Activated T-helper 17 cell treated with anti-CD3 and anti-CD28 coated beads, Interleukin-2, amount 50 U/mL, for 72 hours (primary cell): ENCODE data around the gene SPEF2. TPM values are rescaled to one million over a fixed set of nuclear protein-coding genes. Genes with fewer than 3 reads are reported as not detected.
"Not testable (repeated sequence)": the region's sequence is repeated elsewhere in the genome, so short reads cannot be mapped to it uniquely, and the experiment has no call there.

ENCODE experiments used
- ATAC-seq: fragments of 150-1000 bp; cut with Tn5 transposase; replicated peaks from 2 replicates; pipeline ENCODE4 v1.10.0; 2021; ENCODE audit warnings: mild to moderate bottlenecking, moderate library complexity
- H3K27ac Mint-ChIP-seq: one replicate; pipeline ENCODE4 v1.8.0; 2022; ENCODE audit warnings: mixed read lengths
- H3K27me3 Mint-ChIP-seq: one replicate; pipeline ENCODE4 v1.8.0; 2022; ENCODE audit warnings: mixed read lengths
- H3K36me3 Mint-ChIP-seq: one replicate; pipeline ENCODE4 v1.8.0; 2022; ENCODE audit warnings: low read depth, mild to moderate bottlenecking, mixed read lengths
- H3K4me1 Mint-ChIP-seq: one replicate; pipeline ENCODE4 v1.8.0; 2022; ENCODE audit warnings: mixed read lengths
- H3K4me3 Mint-ChIP-seq: one replicate; pipeline ENCODE4 v1.8.0; 2022; ENCODE audit warnings: mild to moderate bottlenecking, mixed read lengths
- H3K9me3 Mint-ChIP-seq: one replicate; pipeline ENCODE4 v1.8.0; 2022; ENCODE audit warnings: mixed read lengths
- total RNA-seq, 2 donors: library from RNA; stranded (reverse); gene quantifications; one replicate each; pipeline ENCODE4 v1.2.3, GENCODE V29; 2022

SPEF2 gene
- total RNA-seq, 2 donors from 2014 or later, result 6.7 to 9.3 TPM

DNA sequence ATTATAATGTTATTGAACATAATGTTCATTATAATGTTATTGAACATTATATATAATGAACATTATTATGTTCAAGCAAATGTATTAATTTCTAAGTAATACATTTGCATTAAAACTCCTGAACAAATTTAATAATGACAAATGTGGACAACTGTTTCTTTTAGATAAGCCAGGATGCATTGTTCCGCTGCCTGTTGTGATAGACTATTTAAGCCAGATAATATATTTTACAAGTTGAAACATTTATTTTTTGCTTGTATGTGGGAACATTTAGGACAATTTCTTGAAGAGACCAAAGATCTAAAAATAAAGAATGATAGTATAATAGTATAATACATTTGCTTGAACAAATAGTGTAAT is 54.6 kb downstream of the SPEF2 start:
- H3K27me3 Mint-ChIP-seq, ATAC-seq, H3K36me3 Mint-ChIP-seq, H3K9me3 Mint-ChIP-seq, H3K4me3 Mint-ChIP-seq: not testable (repeated sequence)
- Mint-ChIP-seq H3K27ac (peak overlapping the region; percentile 69), H3K4me1 (peaks cover 34% of the 10 kb centered on the region)

DNA sequence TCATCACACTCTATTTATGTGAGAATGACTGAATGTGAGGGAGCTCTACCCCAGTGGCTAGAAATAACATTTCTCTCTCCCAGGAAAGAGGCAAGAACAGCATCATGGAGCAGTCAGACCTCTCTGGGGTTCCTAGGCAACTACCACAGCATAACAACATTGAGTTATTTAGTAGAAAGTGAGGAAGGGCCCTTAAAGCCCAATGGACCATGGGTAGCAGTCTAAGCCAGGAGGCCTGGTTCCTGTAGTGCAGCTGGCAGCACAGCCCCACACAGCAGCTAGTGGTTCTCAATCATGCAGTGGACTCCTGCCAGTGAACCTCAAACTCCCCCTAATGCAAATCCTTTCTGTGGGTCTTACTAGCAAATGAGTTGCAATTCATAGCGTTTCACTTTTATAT is 55.3 kb downstream of the SPEF2 start:
- no peaks in the 10 kb centered on the region for H3K27me3 Mint-ChIP-seq

DNA sequence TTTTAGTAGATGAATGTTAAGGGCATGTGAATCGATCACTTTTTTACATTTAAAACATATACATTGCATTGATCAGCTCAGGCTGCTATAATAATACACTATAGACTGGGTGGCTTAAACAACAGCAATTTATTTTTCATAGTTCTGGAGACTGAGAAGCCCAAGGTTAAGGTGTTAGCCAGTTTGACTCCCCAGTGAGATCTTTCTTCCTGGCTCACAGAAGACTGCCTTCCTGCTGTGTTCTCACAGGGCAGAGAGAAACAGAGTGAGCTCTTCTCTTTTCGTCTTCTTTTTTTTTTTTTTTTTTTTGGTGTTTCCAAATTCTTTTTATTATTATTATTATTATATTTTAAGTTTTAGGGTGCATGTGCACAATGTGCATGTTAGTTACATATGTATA is 56.4 kb downstream of the SPEF2 start:
- no peaks in the 10 kb centered on the region for H3K36me3 Mint-ChIP-seq
- no peaks in the 10 kb centered on the region for H3K27me3 Mint-ChIP-seq
- H3K9me3 Mint-ChIP-seq, result no peaks in the 10 kb centered on the region
- peak overlapping the region; percentile 42 for H3K4me3 Mint-ChIP-seq
- no peak overlapping the region for H3K27ac Mint-ChIP-seq
- H3K4me1 Mint-ChIP-seq, result peaks cover 35% of the 10 kb centered on the region
- no peak for ATAC-seq

More for the DNA sequence above, 55.3 kb downstream of the SPEF2 start:
- peak overlapping the region; percentile 76 for H3K27ac Mint-ChIP-seq
- H3K36me3 Mint-ChIP-seq, result no peaks in the 10 kb centered on the region
- no peaks in the 10 kb centered on the region for H3K9me3 Mint-ChIP-seq
- H3K4me3 Mint-ChIP-seq, result peak overlapping the region; percentile 42
- peaks cover 34% of the 10 kb centered on the region for H3K4me1 Mint-ChIP-seq
- peak; percentile 64 for ATAC-seq

DNA sequence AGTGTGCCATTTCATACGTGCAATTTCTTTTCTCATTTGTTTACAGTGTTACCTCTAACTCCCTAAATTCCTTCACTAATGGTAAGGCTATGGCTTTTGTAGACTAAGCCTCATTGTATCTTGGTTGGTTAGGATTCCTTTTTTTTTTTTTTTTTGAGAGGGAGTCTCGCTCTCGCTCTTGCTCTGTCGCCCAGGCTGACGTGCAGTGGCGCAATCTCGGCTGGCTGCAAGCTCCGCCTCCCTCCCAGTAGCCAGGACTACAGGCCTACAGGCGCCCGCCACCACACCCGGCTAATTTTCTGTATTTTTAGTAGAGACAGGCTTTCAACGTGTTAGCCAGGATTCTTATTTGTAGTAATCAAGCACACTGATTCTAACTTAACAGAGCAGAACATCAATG is 57.7 kb downstream of the SPEF2 start:
- no peaks in the 10 kb centered on the region for H3K9me3 Mint-ChIP-seq
- H3K4me1 Mint-ChIP-seq, result peaks cover 31% of the 10 kb centered on the region
- no peaks in the 10 kb centered on the region for H3K36me3 Mint-ChIP-seq
- H3K27ac Mint-ChIP-seq, result peak overlapping the region; percentile 65
- no peak overlapping the region for H3K4me3 Mint-ChIP-seq
- H3K27me3 Mint-ChIP-seq, result no peaks in the 10 kb centered on the region
- ATAC-seq, result no peak

DNA sequence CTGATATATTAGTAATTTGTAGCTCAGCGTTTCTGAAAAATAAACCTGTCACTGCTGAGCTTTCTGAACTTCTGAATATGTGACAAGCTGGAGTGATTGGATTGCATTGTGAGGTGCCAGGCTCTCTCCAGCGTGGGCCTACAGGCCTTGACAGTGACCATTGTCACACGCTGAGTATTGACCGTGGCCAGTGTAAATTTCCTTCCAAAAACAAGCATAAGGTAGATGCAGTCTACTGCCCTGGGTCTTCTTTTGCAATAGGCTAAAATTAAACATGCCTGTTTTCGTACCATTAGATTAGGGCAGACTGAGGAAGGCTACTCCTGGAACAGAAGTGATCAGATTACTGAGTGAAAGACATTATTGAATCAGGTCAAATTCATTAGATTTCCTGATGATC is 60.2 kb downstream of the SPEF2 start:
- H3K27ac Mint-ChIP-seq, result no peak overlapping the region
- H3K9me3 Mint-ChIP-seq, result no peaks in the 10 kb centered on the region
- peaks cover 26% of the 10 kb centered on the region for H3K4me1 Mint-ChIP-seq
- no peak for ATAC-seq
- no peaks in the 10 kb centered on the region for H3K36me3 Mint-ChIP-seq
- H3K27me3 Mint-ChIP-seq, result no peaks in the 10 kb centered on the region
- no peak overlapping the region for H3K4me3 Mint-ChIP-seq

DNA sequence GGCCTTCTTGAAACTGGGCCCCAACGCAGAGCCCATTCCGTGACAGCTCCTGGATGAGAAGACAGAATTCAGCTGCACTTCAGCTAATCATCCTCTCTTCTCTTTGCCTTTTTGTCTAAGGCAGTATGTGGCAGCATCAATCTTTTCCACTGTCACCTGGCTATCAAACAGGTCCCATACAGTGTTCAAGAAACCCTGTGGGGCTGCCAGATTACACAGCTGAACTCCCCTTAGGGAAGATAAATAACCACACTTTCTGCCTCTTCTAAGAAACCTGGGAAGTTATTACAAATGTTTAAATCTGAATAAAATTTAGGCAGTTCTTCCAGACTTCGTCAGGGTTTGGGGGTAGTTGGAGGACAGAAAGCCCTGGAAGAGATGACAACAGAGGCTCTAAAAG is 61.0 kb downstream of the SPEF2 start:
- ATAC-seq, result no peak
- peak overlapping the region; percentile 11 for H3K4me3 Mint-ChIP-seq
- H3K4me1 Mint-ChIP-seq, result peaks cover 18% of the 10 kb centered on the region
- no peaks in the 10 kb centered on the region for H3K36me3 Mint-ChIP-seq
- no peaks in the 10 kb centered on the region for H3K9me3 Mint-ChIP-seq
- H3K27ac Mint-ChIP-seq, result peak overlapping the region; percentile 58
- no peaks in the 10 kb centered on the region for H3K27me3 Mint-ChIP-seq

DNA sequence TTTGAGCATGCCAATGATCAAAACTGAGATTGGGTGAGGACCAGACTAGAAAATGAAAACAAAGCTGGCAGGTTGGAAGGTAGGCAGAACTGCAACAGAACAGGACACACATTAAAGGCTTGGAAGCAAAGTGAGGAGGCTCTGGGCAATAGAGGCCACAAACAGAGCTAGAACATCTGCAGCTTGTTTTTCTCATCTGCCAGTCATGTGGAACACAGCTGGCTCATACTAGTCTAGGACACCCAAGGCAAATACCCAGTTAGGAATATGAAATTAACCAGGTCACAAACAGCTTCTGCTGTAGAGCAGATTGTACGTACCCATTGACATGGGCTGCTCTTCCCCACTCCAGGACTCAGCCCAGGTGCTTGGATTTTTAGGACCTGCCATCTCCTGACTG is 61.7 kb downstream of the SPEF2 start:
- Mint-ChIP-seq H3K36me3 (no peaks in the 10 kb centered on the region), H3K27ac (peak overlapping the region; percentile 58), H3K4me3 (peak overlapping the region; percentile 11), H3K27me3 (no peaks in the 10 kb centered on the region), H3K4me1 (peaks cover 14% of the 10 kb centered on the region), H3K9me3 (no peaks in the 10 kb centered on the region)
- ATAC-seq, result peak; percentile 19

DNA sequence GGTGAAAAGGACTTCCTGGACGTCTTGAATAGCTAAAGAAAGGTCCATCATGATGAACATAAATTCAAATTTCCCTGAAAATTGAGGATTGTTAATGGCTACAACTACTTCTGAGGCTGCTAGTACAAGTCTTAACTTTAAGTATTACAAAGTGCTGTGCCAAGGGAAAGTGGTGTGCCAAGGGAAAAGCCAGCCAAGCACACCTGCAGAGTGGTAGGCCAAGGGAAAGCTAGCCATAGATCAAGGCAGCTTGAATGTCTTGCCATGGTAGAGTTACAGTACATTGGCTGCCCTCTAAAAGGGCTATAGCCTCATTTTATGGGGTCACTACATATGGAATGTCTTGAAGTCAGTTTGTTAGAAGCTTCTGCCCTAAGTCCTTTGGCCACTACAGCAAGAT is 64.2 kb downstream of the SPEF2 start:
- no peak overlapping the region for H3K4me3 Mint-ChIP-seq
- no peak for ATAC-seq
- no peaks in the 10 kb centered on the region for H3K9me3 Mint-ChIP-seq
- H3K27me3 Mint-ChIP-seq, result no peaks in the 10 kb centered on the region
- H3K27ac Mint-ChIP-seq, result no peak overlapping the region
- no peaks in the 10 kb centered on the region for H3K36me3 Mint-ChIP-seq
- H3K4me1 Mint-ChIP-seq, result peaks cover 10% of the 10 kb centered on the region

DNA sequence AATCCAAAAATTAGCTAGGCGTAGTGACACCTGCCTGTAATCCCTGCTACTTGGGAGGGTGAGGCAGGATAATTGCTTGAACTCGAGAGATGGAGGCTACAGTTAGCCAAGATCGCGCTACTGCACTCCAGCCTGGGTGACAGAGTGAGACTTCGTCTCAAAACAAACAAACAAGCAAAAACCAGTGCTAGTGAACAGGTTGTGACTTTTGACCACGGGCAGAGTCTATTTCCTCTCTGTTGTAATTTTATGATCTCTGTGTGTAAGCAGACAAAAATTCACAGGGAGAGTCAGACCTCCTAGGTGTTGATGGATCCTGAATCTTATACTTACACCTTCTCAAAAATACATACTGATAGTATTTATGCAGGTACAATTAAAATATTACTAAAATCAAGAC is 65.8 kb downstream of the SPEF2 start:
- H3K27me3 Mint-ChIP-seq, result no peaks in the 10 kb centered on the region
- no peak overlapping the region for H3K4me3 Mint-ChIP-seq
- no peak overlapping the region for H3K27ac Mint-ChIP-seq
- H3K4me1 Mint-ChIP-seq, result peaks cover 10% of the 10 kb centered on the region
- no peaks in the 10 kb centered on the region for H3K36me3 Mint-ChIP-seq
- ATAC-seq, result no peak
- no peaks in the 10 kb centered on the region for H3K9me3 Mint-ChIP-seq

DNA sequence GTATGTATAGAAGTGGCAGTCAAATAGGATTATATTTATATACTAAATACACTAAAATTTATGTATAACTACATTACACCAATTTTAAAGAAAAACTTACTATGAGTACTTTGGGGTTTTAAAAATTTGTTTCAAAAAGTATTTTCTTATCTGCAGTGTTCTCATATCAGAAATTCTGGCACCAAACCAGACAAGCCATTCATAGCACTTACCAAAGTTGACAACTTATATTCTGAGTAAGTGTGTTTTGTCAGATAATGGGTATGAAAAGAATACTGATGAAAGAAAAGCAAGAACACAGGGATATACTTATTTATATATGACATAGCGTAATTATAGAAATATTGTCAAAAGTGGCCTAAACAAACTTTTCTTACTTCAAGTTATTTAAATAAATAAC is 67.5 kb downstream of the SPEF2 start:
- Mint-ChIP-seq H3K4me1 (no peaks in the 10 kb centered on the region), H3K36me3 (no peaks in the 10 kb centered on the region), H3K27ac (no peak overlapping the region), H3K4me3 (no peak overlapping the region), H3K27me3 (no peaks in the 10 kb centered on the region), H3K9me3 (no peaks in the 10 kb centered on the region)
- ATAC-seq, result no peak

DNA sequence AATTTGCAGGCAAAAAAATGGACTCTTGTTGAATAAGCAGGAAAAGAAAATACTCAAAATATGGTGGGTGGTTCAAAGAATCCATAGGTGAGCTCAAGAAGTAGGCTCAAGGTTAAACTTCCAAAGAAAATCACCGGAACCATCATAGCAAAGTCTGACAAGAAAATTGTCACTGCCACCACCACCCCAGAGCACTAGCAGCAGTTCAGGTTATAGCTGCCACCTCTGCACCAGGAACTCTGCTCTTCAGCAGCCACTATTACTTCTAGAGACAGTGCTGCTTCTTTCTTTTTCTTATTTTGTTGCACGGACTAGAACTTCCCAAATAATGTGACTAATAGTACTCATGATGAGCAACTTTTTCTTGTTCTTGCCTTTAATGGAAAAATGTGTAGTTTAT is 70.3 kb downstream of the SPEF2 start:
- Mint-ChIP-seq H3K9me3 (peaks cover 4% of the 10 kb centered on the region), H3K4me3 (no peak overlapping the region), H3K27ac (no peak overlapping the region), H3K27me3 (peaks cover 3% of the 10 kb centered on the region), H3K36me3 (peaks cover 6% of the 10 kb centered on the region), H3K4me1 (peaks cover 5% of the 10 kb centered on the region)
- no peak for ATAC-seq

DNA sequence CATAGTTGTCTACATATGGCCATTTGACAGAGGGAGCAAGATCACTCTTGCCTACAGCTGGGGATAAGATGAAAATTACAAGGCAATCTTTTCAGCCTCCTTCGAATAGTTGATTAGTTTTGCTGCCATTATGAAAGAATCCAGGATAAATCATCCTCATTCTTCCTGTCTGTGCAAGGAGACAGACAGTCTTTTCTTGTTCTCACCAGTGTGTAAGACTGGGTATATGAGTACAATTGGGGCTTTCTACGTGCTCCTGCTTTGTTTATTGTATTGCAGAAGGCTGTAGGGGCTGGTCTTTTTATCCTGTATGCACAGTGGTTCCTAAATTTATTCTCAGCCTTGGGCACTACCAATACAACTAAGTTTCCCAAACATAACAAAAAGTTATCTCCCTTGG is 76.8 kb downstream of the SPEF2 start:
- Mint-ChIP-seq H3K36me3 (peaks cover 6% of the 10 kb centered on the region), H3K9me3 (peaks cover 4% of the 10 kb centered on the region), H3K4me1 (peaks cover 5% of the 10 kb centered on the region), H3K4me3 (no peak overlapping the region), H3K27ac (no peak overlapping the region), H3K27me3 (peaks cover 3% of the 10 kb centered on the region)
- no peak for ATAC-seq

DNA sequence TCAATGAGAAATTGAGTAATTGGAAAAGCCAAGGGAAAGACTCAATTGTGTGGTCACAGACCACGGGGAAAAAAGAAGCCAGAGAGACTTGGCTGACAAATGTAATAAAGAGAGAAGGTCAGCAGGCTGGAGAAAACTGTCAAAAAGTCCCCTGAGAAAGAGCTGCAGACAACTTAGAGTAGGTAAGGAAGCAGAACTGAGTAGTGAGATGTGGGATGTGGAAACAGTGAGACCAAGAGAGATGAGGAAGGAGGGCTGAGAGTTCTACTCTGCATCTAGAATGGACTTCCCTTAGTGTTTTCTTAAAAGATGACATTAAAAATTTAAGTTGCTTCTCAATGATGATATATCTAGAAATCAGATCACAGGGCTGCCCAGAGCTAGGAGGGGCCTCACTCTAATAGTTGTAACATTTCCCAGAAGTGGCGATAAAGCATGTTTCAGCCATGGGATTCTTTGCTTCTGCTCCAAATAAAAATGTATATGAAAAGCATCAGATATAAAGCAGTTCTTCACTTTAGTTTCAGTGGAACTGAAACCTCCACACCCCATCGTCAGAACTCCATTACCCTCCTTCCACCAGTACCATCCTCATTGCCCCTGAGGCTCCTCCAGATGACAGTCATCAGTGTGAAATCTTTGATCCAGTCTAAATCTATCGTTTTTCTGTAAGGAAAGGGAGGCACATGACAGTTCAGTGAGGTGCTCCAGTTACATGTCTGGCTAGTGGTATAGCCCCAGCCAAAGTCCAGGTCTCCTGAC is 80.6 kb downstream of the SPEF2 start:
- Mint-ChIP-seq H3K9me3 (peaks cover 2% of the 10 kb centered on the region), H3K4me1 (no peaks in the 10 kb centered on the region), H3K27me3 (no peaks in the 10 kb centered on the region), H3K27ac (no peak overlapping the region), H3K36me3 (no peaks in the 10 kb centered on the region), H3K4me3 (no peak overlapping the region)
- ATAC-seq, result no peak

DNA sequence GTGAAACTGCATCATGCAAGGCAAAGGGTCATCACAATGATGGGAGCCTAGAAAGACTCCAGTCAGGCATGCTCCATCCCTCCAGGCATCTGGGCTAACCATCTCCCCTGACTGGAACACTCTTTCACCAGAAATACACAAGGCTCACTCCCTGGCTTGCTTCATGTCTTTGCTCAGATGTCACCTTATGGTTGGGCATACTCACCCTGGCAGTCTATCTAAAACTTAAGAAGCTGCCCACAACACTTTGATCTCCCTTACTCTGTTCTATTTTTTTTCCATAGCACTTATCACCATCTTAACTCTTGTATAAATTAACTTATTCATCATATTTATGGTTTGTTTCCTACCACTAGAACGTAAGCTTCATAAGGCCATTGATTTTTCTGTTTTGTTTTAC is 90.0 kb downstream of the SPEF2 start:
- no peak for ATAC-seq
- no peak overlapping the region for H3K27ac Mint-ChIP-seq
- no peak overlapping the region for H3K4me3 Mint-ChIP-seq
- H3K9me3 Mint-ChIP-seq, result peaks cover 8% of the 10 kb centered on the region
- H3K36me3 Mint-ChIP-seq, result no peaks in the 10 kb centered on the region
- H3K27me3 Mint-ChIP-seq, result no peaks in the 10 kb centered on the region
- H3K4me1 Mint-ChIP-seq, result peaks cover 9% of the 10 kb centered on the region

DNA sequence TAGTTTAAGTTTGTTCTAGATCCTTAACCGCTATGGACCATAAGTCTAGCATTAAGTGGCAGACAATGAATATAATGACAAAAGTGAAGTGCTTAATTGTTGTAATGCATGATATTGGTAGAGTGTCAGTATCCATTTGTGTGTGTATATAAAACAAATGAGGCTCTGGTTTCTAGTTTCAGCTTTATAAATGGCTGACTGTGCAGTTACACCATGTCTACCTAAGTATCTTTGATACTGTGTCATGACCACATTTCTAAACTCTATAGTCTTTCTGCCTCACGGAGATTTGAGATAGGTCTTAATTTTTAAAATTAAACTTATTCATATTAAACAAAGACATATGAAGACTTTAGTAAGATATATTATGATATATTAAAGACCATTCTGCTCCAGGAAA is 92.0 kb downstream of the SPEF2 start:
- Mint-ChIP-seq H3K27me3 (no peaks in the 10 kb centered on the region), H3K4me3 (no peak overlapping the region), H3K27ac (no peak overlapping the region), H3K9me3 (peaks cover 4% of the 10 kb centered on the region), H3K4me1 (peaks cover 9% of the 10 kb centered on the region), H3K36me3 (no peaks in the 10 kb centered on the region)
- no peak for ATAC-seq

DNA sequence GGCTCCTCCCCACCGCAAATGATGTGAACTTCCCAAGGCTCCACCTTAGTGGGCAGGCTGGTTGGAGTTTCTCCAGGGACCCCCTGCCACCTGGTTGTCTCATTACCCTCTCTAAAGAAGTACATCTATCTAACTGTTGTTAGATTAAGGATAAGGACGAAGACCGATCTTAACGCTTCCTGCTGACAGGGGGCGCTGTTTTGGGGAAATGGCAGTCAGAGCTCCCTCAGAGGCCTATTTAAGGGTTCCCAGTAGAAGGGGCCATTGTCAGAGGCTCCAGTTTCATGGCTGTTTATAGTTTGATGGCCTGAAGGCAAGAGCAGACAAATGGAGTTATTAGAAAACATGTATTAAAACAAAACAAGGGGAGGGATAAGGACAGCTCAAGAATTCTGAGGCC is 100.1 kb downstream of the SPEF2 start:
- no peaks in the 10 kb centered on the region for H3K4me1 Mint-ChIP-seq
- H3K36me3 Mint-ChIP-seq, result no peaks in the 10 kb centered on the region
- ATAC-seq, result no peak
- no peak overlapping the region for H3K4me3 Mint-ChIP-seq
- no peaks in the 10 kb centered on the region for H3K27me3 Mint-ChIP-seq
- H3K9me3 Mint-ChIP-seq, result peaks cover 5% of the 10 kb centered on the region
- no peak overlapping the region for H3K27ac Mint-ChIP-seq
